ENCODE results near the gene KRTAP10-2.
A peak's percentile ranks its signal among the peaks of the same experiment; 100 is the strongest.

KRTAP10-2 gene

DNA sequence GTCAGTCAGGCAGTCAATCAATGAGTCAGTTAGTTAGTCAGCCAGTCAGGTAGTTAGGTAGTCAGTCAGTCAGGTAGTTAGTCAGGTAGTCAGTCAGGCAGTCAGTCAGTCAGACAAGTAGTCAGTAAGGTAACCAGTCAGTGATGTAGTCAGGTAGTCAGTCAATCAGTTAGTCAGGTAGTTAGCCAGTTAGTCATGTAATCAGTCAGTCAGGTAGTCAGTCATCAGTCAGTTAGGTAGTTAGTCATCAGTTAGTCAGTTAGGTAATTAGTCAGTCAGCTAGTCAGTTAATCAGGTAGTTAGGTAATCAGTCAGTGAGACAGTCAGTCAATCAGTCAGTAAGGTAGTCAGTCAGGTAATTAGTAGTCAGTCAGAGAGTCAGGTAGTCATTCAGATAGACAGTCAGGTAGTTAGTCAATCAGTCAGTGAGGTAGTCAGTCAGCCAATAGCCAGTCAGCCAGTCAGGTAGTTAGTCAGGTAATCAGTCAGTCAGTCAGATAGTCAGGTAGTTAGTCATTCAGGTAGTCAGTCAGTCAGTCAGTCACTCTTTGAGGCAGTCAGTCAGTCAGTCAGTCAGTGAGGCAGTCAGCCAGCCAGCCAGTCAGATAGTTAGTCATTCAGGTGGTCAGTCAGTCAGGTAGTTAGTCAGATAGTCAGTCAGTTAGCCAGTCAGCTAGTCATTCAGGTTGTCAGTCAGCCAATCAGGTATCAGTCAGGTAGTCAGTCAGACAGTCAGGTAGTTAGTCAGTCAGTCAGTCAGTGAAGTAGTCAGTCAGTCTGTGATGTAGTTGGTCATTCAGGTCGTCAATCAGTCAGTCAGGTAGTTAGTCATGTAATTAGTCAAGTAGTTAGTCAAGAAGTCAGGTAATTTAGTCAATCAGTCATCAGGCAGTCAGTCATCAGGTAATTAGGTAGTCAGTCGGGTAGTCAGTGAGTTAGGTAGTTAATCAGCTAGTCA is 26.6 kb downstream of the KRTAP10-2 start:
- no peak for DNase-seq

DNA sequence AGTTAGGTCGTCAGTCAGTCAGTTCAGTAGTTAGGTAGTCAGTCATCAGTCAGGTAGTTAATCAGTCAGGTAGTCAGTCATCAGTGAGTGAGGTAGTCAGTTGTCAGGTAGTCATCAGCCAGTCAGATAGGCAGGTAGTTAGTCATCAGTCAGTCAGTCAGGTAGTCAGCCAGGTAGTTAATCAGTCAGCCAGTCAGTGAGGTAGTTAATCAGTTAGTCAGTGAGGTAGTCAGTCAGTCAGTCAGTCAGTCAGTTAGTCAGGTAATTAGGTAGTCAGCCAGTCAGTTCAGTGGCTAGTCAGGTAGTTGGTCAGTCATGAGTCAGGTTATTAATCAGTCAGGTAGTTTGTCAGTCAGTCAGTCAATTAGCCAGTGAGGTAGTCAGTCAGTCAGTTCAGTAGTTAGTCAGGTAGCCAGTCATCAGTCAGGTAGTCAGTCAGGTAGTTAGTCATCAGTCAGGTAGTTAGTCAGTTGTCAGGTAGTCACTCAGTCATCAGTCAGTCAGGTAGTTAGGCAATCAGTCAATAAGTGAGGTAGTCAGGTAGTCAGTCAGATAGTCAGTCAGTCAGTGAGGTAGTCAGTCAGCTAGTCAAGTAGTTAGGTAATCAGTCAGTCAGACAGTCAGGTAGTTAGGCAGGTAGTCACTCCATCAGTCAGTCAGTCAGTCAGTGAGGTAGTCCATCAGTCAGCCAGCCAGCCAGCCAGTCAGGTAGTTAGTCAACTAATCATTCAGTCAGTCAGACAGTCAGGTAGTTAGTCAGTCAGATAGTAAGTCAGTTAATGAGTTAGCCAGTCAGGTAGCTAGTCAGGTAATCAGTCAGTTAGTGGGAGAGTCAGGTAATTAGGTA is 27.5 kb downstream of the KRTAP10-2 start:
- no peak for DNase-seq

DNA sequence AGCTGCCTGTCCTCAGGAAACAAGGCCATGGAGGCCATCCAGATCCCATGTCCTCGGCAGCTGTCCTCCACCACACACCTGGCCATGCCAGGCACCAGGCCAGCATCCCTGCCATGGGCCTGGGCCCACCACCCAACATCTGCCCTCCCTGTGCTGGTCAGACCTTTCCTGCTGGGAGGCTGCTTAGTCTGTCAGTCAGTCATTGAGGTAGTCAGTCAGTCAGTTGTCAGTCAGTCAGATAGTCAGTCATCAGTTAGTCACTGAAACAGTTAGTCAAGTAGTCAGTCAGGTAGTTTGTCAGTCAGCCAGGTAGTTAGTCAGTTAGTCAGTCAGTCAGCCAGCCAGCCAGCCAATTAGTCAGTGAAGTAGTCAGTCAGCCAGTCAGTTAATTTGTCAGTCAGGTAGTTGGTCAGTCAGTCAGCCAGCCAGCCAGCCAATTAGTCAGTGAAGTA is 28.5 kb downstream of the KRTAP10-2 start:
- DNase-seq, result no peak

DNA sequence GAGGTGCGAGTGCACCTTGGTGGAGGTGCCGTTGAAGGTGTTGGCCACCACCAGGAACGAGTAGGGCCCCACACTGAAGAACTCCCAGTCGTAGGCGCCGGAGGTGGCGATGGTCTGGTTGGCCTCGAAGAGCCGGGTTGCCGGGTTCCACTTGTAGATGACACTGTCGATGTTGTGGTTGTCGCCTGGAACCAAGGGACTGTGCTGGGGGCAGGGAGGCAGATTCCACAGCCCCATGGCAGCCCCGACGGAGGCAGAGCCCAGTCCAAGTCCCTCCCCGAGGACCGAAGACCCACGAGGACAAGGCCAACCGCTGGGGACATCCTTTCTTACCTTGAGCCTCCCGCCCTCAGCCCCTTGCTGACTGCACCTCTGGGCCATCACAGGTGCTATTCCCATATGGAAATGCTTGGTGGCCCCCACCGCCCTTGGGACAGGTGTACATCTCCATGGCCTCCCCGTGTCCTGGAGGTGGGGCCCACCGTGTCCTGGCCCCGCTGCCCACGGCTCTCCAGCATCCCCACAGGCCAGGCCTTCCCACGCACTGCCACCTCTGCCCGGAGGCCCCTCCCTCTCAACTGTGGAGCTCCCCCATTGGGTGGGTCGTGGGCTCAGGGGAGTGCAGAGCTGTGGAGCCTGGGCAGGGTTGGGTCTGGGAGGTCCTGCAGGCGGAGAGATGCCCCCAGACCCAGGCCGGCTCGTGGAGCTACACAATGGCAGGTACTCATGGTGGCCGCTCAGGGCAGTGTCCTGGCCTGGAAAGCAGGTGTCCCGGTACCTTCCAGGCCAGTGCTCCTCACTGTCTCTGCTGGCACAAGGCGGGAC is 29.2 kb downstream of the KRTAP10-2 start:
- no peak for DNase-seq

DNA sequence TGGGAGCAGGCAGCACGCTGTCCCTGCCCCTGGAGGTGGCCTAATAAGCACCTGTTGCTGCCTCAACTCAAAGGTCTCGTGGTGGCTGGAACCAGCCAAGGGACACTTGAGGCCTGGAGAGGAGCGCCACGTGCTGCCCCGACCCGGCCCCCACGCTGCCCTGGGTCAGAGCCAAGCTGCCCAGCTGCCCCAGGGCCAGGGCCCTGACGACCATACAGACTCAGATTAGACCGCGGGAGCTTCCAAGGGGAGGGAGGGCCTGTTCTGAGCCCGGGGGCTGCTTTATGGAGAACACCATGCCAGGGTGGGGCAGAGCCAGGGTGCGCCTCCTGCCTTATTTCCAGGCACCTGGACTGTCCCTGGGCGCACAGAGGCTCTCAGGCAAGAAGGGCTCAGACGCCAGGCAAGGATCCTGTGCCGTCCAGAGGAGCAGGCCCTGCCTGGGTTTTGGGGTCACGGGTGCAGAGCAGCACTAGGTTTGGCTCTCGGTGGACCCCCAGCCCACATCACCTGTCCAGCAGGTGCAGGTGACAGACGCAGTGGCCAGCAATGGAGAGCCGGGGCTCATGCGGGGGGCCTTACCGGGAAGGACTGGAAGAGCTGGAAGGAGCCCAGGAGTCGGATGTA is 29.9 kb downstream of the KRTAP10-2 start:
- no peak for DNase-seq

DNA sequence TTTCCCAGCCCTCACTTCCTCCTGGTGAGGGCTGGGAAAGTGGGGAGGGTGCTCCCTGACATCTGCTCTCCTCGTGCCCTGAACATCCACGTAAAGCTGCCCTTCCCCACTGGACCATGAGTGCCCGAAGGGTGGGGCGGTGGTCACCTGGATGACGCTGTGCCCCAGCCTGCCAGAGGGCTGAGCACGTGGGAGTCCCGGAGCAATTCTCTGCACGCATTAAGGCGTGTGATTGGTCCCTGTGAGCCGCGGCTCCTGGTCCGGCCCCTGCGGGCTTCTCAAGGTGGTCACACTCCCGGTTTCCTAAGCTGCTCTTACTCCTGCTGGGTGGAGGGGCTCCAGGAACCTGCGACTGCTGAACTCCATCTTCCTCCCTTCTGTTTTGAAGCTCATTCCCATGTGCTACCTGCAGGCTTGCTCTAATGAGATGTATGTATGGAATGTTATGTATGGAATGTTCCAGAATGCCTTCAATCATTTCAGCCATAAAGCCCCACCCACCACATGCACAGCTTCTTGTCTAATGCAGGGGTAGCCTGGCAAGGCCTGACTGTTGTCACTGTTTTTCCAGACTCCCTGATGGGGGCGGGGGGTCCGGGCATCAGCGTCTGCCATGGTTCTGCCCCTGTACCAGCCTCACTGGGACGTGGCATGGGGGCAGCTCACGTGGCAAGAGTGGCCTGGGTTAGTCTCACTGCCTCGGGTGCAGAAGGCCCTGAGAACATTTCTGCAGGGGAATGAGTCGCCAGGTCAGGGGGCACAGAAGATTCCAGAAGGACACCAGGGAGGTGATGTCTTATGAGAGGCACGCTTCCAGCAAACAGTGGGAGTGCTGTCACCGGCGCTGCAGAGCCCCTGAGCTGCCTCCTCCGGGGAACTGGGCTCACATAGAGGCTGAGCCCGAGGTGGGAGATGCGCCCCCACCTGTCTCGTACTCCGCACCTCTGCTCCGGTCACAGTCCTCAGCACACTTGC is 30.7 kb downstream of the KRTAP10-2 start:
- DNase-seq, result no peak

DNA sequence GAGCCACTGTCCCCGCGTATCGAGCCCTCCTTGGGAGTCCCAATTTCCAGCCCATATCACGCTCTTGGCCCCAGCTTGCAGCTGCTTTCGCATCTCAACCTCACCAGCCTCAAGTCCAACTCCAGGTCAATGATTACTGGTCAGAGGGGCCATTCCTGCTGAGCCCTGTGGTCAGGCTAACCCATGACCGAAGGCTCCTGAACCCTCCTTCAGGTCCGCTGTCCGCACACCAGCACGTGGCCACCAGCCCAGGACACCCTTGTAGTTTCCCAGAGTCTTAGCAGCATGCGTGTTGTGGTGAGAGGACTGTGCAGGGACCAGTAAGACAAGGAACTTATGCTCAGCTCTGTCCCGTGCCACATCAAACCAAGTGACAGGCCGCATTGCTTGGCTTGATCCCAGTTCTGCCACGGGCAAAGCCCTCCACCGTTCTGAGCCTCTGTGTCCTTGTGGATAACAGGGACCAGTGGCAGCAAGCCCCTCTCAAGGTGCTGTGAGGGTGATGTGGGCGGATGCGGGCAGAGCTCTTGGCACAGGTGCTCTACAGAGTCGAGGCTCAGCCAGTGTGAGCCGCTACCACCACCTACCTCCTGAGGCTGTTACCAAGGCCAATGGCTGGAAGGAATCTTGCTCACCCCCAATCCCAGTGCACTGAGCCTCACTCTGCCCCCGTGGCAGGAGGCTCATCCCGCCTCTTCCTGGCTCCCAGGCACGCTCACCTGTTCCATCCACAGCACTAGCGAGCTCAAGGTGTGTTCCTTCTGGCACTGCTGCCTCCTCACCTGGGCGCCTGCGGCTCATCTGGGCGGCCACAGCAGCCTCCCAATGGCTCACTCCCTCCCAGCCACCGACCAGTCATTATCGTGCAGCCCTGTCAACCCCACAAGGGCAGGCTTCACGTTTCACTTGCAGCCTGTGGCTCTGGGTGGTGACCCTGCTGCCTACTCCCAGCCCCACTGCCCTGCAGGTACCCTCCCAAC is 31.7 kb downstream of the KRTAP10-2 start:
- DNase-seq, result no peak

DNA sequence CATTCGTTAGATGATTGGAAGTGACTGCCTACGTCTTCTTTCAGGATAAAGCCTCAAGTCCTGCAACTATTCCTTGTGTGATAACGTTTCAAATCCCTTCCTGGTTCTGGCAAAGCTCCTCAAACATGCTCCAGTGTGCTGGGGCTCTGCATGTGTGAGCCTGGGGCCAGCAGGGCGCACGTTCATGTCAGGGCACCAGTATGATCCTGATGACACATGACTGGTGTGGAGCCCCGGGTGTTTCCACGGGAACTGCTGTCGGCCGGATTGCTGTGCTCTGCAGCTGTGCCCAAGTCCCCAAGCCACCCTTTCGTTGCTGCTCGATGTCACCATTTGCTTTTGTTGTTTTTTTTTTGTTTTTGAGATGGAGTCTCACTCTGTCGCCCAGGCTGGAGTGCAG is 32.6 kb downstream of the KRTAP10-2 start:
- no peak for DNase-seq

DNA sequence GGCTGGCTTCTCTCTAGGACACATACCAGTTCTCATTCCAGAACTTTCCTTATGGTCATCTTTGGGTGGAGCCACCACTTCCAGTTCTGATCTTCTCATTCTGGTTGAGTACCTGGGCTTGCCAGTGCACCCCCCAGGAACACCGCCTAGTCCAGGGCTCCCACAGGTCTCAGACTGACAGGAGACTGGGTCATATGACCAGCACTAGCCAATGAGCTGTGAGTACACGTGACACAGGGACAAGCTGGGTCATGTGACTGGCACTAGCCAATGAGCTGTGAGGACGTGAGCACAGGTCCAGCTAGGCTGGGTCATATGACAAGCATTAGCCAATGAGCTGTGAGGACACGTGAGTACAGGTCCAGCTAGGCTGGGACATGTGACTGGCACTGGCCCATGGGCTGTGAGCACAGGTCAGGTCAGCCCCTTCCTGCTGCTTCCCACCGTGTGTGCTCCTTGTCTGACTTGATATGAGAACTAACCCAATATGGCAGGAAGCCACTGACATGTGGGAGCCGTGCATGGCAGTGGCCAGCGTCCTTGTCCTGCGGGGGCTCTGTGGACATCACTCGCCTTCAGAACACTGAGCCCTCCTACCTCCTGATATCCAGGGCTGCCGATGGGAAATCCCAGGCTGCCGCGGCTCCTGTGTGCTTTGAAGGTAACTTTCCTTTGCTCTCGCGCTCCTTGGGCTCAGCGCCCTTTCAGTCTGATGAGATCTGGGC is 34.0 kb downstream of the KRTAP10-2 start:
- peak; percentile 20 for DNase-seq

DNA sequence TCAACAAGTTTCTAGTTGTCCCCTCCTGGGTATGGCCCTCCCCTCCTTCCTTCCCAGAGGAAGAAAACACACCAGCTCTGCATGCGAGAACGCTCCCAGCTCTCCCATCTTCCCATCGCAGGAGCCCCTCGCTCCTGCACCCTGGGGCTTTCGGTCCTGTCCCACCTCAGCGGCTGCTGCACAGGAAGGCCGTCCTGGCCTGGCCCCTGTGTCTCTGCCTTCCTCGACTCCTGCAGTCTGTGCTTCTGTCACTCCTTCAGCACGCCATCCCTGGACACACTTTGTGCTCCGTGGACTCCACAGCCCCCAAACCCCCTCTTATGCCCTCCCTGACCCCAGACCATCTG is 34.5 kb downstream of the KRTAP10-2 start:
- no peak for DNase-seq

DNA sequence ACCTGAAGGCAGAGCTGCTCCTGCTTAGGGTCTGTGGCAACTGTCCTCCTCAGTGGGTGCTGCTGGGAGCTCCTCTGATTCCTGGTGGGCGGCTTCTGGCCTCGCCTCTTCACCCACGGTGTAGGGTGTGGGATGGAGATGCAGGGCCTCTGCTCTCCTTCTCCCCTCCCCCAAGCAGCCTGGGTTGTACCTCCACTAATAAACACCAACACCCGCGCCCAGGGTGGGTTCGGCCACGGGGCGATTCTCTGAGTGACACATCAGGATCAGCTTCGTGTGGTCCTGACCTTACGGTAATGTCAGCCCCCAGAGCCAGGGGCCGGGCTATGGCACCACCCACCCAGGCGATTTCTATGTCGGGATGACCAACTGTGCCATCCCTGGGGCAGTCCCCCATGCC is 35.0 kb downstream of the KRTAP10-2 start:
- no peak for DNase-seq

DNA sequence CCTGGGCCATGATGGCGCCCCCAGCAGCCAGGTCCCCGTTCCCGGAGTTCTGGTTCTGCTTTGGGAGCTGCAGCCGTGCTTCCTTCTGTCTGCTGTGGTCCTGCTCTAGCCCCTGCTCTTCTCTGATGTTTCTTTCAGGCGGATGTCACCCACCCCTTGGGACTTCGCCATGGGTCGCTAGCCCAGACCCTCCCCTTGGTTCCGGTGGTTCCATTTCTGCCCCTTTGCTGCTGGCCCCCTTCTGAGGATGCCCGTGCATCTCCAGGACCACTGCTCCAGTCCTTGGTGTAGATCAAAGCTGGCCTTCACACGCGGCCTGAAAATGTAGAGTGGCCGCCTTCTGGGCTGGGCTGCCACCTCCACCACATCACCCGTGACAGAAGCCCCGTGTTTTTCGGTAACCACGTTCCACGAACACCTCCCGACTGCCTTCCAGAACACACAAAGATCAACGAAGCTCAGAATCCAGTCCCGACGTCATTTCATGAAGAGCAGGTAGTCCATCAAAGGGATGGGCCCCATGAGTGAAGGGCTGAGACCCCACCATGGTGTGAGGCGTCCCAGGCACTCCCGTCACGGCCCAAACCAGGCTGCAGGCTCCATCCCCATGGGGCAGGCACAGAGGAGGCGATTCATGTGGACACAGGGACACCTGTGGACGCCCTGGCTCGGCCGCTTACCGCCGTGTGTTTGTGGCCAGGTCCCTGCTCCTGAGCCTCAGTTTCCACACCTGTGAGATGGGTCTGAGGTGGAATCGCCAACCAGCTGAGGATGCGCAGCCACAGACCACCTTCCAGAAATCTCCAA is 35.7 kb downstream of the KRTAP10-2 start:
- DNase-seq, result no peak

DNA sequence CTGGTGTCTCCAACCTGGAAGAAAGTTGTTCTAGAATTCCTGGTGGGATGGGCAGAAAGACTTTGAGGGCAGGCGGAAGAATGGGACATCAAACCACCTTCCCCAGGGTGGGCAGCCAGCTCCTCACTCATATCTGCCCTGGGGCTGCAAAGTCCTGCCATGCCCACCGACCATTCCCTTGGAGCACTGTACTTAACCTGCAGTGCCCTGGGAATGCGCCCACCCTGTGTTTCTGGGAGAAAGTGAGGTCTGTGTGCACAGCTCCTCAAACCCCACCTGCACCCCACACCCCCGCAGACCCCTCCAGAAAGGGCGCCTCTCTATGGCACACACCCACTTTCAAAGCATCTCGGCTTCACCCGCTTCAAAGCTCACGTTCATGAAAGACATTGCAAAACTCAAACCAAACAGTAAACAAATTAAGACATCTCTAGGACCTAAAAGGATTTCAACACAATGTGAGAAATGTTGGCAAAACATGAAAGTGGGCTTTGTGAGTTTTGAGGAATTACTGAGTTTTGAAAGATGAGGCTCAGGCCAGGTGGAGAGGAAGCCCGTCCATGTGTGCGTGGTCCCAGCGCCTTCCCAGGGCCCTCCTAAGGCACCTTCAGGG is 36.5 kb downstream of the KRTAP10-2 start:
- no peak for DNase-seq

DNA sequence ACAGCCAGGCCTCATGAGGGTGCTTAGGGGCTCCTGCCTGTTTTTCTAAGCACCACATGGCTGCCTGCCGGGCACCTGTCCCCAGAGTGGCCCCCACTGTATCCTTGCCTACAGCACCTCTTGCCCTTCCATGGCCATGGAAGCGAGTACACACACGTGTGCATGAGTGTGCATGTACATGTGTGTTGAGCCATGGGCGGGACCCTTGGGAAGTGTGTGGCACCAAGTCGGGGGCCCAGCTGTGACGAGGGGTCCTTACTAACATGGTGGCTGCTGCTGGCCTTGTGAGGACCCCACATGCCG is 37.1 kb downstream of the KRTAP10-2 start:
- DNase-seq, result no peak

DNA sequence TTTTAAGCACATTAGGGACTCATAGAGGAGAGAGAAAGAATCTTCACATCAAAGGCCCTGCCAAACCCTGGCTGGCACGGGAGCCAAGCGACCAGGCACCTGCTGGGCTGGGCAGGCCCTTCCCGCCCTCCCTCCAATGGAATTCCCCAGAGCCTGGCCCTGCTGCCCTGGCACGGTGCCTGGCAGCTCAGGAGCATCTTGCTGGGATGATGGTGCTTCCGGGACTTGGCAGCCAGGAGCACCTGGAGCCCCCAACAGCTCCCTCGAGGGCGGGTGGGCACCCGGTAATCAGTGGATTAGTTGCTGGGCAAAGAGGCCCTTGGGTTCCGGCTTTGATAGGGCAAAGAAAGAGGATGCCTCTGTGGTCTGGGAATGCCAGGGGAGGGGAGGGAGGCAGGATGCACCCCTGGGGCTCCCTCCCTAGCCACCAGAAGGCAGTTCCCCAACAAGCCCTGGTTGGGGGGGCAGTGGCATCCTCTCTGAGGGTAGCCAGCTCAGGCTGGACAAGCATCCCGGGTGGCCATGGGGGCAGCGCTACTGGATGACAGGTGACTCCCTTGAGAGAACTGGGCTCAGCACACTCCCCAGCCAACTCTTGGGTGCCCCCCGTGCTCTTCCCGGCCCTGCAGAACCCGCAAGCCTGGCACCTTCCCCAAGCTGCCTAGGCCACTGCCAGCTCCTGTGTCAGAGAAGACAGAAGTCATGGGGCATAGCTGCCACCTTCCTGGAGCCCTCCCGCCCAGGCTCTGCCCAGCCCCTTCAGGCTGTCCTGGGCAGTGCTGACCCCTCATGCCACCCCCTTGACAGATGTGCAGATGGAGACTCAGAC is 37.7 kb downstream of the KRTAP10-2 start:
- DNase-seq, result no peak

DNA sequence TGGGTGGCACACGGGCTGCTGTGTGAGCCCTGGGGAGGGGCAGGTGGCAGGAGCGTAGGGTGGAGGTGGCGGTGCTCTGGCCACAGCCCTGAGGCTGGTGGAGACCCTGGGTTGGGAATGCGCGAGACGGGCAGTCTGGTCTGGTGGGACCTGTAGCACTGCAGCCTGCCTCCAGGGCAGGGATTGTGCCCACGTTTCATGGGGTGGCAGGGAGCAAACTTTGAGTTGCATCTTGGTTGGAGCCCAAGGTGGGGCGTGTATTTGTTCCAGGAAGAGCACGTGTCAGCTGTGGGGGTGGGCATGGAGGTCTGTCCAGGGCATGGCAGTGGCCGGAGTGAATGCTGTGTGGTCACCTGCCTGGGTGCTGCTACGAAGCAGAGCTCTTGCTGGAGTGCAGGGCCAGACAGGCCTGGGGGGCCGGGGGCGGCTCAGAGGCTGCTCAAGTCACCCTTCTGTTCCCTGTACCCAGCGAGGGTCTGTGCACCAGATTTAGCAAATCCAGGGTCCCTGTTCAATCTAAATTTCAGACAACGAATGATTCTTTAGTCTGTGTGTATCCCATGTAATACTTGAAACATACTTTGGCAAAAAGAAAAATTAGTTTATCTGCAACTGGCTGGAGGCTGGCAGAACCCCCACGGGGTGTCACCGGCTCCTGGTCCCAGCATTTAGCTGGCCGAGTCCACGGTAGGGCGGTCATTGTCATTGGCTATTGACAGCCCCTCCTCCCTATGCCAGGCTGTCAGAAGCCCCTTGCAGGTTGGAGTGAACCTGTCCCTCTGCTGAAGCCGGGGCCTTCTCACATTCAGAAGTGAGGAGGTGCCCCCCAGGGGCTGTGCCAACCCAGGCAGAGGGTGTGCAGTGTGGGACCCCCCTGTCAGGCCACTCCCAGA is 38.6 kb downstream of the KRTAP10-2 start:
- DNase-seq, result no peak

Measured in fibroblast of skin of back (primary cell).